Measurements from ENCODE around the gene CHST11.

DNA sequence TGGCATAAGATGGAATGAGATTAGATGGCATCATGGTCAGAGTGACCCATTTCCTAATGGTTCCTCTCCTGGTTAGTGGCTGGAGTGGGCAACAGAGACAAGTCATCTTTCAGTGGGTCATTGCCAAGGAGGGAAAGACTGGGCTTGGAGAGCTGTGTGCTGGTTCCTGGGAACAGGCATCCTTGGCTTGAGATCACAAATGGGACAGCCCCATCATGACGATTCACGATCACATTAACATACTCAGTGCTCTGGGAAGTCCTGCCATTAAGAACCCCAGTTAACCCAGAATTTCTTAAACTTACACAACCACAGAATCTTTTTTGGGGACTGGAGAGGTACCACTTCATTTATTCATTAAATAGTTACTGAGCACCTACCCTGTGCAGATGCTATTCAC lies 27.3 kb downstream of the CHST11 start:
- no peak for TF ChIP-seq POLR2A (IDR thresholded peaks at IDR 0.05)
- TF ChIP-seq POLR2AphosphoS5 (IDR thresholded peaks at IDR 0.05), result no peak
- TF ChIP-seq, protein P1, sequence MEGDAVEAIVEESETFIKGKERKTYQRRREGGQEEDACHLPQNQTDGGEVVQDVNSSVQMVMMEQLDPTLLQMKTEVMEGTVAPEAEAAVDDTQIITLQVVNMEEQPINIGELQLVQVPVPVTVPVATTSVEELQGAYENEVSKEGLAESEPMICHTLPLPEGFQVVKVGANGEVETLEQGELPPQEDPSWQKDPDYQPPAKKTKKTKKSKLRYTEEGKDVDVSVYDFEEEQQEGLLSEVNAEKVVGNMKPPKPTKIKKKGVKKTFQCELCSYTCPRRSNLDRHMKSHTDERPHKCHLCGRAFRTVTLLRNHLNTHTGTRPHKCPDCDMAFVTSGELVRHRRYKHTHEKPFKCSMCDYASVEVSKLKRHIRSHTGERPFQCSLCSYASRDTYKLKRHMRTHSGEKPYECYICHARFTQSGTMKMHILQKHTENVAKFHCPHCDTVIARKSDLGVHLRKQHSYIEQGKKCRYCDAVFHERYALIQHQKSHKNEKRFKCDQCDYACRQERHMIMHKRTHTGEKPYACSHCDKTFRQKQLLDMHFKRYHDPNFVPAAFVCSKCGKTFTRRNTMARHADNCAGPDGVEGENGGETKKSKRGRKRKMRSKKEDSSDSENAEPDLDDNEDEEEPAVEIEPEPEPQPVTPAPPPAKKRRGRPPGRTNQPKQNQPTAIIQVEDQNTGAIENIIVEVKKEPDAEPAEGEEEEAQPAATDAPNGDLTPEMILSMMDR (IDR thresholded peaks at IDR 0.05), result no peak

Data from breast epithelium (tissue), 3 donors.